ENCODE results near the gene SLC66A1.

SLC66A1 gene

GRCh38 chr1:19306941-19307340 lies 5.2 kb upstream of the SLC66A1 start:
- DNase-seq, result no peak

- DNase-seq, result no peak
Measured at GRCh38 chr1:19307794-19308508, 4.2 kb upstream of the SLC66A1 start.

GRCh38 chr1:19308509-19308907 lies 3.6 kb upstream of the SLC66A1 start:
- no peak for DNase-seq

- no peak for DNase-seq
Measured at GRCh38 chr1:19309123-19309813, 2.9 kb upstream of the SLC66A1 start.

GRCh38 chr1:19310061-19310460 lies 2.1 kb upstream of the SLC66A1 start:
- DNase-seq, result no peak

GRCh38 chr1:19310720-19311502 lies 1.2 kb upstream of the SLC66A1 start:
- no peak for DNase-seq

GRCh38 chr1:19311503-19311930 lies 609 bp upstream of the SLC66A1 start:
- no peak for DNase-seq

GRCh38 chr1:19312782-19313635 lies 883 bp downstream of the SLC66A1 start:
- DNase-seq, result peak in 1 of 2 donors; percentile 16

- DNase-seq, result no peak
Measured at GRCh38 chr1:19313636-19313959, 1.5 kb downstream of the SLC66A1 start.

GRCh38 chr1:19313961-19314882 lies 2.1 kb downstream of the SLC66A1 start:
- DNase-seq, result no peak

- peak in 1 of 2 donors; percentile 47 for DNase-seq
Measured at GRCh38 chr1:19315378-19316198, 3.5 kb downstream of the SLC66A1 start.

GRCh38 chr1:19317126-19317910 lies 5.2 kb downstream of the SLC66A1 start:
- no peak for DNase-seq

- no peak for DNase-seq
Measured at GRCh38 chr1:19319196-19319595, 7.1 kb downstream of the SLC66A1 start.

- no peak for DNase-seq
Measured at GRCh38 chr1:19321071-19321470, 8.9 kb downstream of the SLC66A1 start.

- DNase-seq, result no peak
Measured at GRCh38 chr1:19322481-19322880, 10.4 kb downstream of the SLC66A1 start.

GRCh38 chr1:19323987-19324664 lies 12.0 kb downstream of the SLC66A1 start:
- DNase-seq, result no peak

- DNase-seq, result no peak
Measured at GRCh38 chr1:19324665-19324990, 12.5 kb downstream of the SLC66A1 start.

- DNase-seq, result no peak
Measured at GRCh38 chr1:19325368-19325957, 13.3 kb downstream of the SLC66A1 start.

All from CD4-positive, alpha-beta T cell treated with Interferon alpha-2 for 1 hour (primary cell).